HUES64 (cell line): Measurements from ENCODE around the gene ACAA2. TPM values are rescaled to one million over a fixed set of nuclear protein-coding genes. Genes with fewer than 3 reads are reported as not detected.

ENCODE experiments used
- H3K27ac ChIP-seq: 2 replicates; pipeline ENCODE4 v1.7.0; 2013; ENCODE audit warnings: low read depth, low read length, inconsistent platforms
- H3K27me3 ChIP-seq: 2 replicates; pipeline ENCODE4 v1.6.1; 2013; ENCODE audit warnings: mild to moderate bottlenecking, low read length; ENCODE audit not compliant: insufficient read depth
- H3K36me3 ChIP-seq: 2 replicates; pipeline ENCODE4 v1.6.1; 2013; ENCODE audit warnings: mild to moderate bottlenecking, low read length; ENCODE audit not compliant: insufficient read depth
- H3K4me1 ChIP-seq: 2 replicates; pipeline ENCODE4 v1.6.1; 2013; ENCODE audit warnings: mild to moderate bottlenecking, low read length, moderate library complexity; ENCODE audit not compliant: insufficient read depth
- H3K4me3 ChIP-seq: 2 replicates; pipeline ENCODE4 v1.5.1; 2013; ENCODE audit warnings: mild to moderate bottlenecking, low read length, moderate library complexity
- H3K9ac ChIP-seq: 2 replicates; pipeline ENCODE4 v1.6.1; 2013; ENCODE audit warnings: mild to moderate bottlenecking, low read depth, low read length
- H3K9me3 ChIP-seq: 2 replicates; pipeline ENCODE4 v1.6.1; 2013; ENCODE audit warnings: low read depth, low read length; ENCODE audit not compliant: insufficient read depth
- WGBS: fragments of 150-250, 120-280 bp; methylation state at CpG from one replicate; pipeline ENCODE4 v1.1.7; 2013; ENCODE audit warnings: missing lambda C conversion rate; 5-methylcytosine and 5-hydroxymethylcytosine counted together
- polyA plus RNA-seq, 2 experiments: library from polyadenylated mRNA; stranded (reverse); fragments of 50-300 nt; gene quantifications; one replicate each; pipeline ENCODE4 v1.2.3, GENCODE V29; 2013

ACAA2 gene
- 100 TPM for polyA plus RNA-seq (2013, experiment 1 of 2)
- 91.9 TPM for polyA plus RNA-seq (2013, experiment 2 of 2)

- Histone ChIP-seq H3K4me3 (peak within 1 kb of the TSS; percentile 92), H3K36me3 (peaks cover 13% of the 10 kb centered on the region), H3K9ac (peak within 1 kb of the TSS; percentile 96), H3K9me3 (peaks cover 19% of the 10 kb centered on the region), H3K4me1 (peaks cover 17% of the 10 kb centered on the region), H3K27ac (peak within 1 kb of the TSS; percentile 92), H3K27me3 (no peaks in the 10 kb centered on the region)
- under 1% methylated on average over 74 of the region's 74 CpGs for WGBS
Measured at GRCh38 chr18:49813319-49814146, at the start of gene ACAA2. Gene ACAA2, minus strand, starts transcription at chr18:49813533. Its CDS starts 49 bp downstream, at chr18:49813484.

GRCh38 chr18:49862656-49863385 is 49.5 kb upstream of the ACAA2 start:
- H3K36me3 ChIP-seq = no peaks in the 10 kb centered on the region
- WGBS = 92% methylated on average over 13 of the region's 13 CpGs

GRCh38 chr18:49861659-49862058 is 48.3 kb upstream of the ACAA2 start:
- Histone ChIP-seq H3K9me3 (no peaks in the 10 kb centered on the region), H3K27me3 (no peaks in the 10 kb centered on the region), H3K27ac (no peak overlapping the region), H3K4me3 (no peak overlapping the region), H3K36me3 (no peaks in the 10 kb centered on the region), H3K4me1 (peaks cover 7% of the 10 kb centered on the region; the same call in 1 of the 2 replicates), H3K9ac (no peak overlapping the region)
- WGBS = 55% methylated on average over 3 of the region's 3 CpGs

More at GRCh38 chr18:49862656-49863385, 49.5 kb upstream of the ACAA2 start:
- no peak overlapping the region for H3K9ac ChIP-seq
- H3K4me1 ChIP-seq = peaks cover 7% of the 10 kb centered on the region; the same call in 1 of the 2 replicates
- H3K27ac ChIP-seq = no peak overlapping the region
- H3K4me3 ChIP-seq = no peak overlapping the region
- H3K27me3 ChIP-seq = no peaks in the 10 kb centered on the region
- H3K9me3 ChIP-seq = no peaks in the 10 kb centered on the region

- no peak overlapping the region for H3K4me3 ChIP-seq
- H3K27ac ChIP-seq = no peak overlapping the region
- H3K36me3 ChIP-seq = no peaks in the 10 kb centered on the region
- no peak overlapping the region for H3K9ac ChIP-seq
- peaks cover 7% of the 10 kb centered on the region; the same call in 1 of the 2 replicates for H3K4me1 ChIP-seq
- no peaks in the 10 kb centered on the region for H3K27me3 ChIP-seq
- 88% methylated on average over 12 of the region's 12 CpGs for WGBS
- no peaks in the 10 kb centered on the region for H3K9me3 ChIP-seq
Measured at GRCh38 chr18:49859725-49860124, 46.4 kb upstream of the ACAA2 start.

DNA sequence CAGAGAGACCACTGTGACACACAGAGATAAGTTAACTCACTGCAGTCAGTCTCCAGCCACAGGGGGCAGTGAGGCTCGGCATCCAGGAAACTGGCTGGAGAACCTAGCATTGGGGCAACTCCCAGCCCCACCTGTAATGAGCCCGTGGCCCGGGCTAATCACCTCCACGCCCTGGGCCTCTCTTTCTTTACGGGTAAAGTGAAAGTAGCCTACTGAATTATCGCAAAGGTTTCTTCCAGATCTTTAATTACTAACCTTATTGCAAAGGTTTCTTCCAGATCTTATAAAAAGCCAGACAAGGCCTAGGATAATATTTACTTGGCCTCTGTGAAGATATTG is 45.7 kb upstream of the ACAA2 start:
- 66% methylated on average over 6 of the region's 6 CpGs for WGBS
- Histone ChIP-seq H3K36me3 (no peaks in the 10 kb centered on the region), H3K9ac (no peak overlapping the region), H3K9me3 (no peaks in the 10 kb centered on the region), H3K27me3 (no peaks in the 10 kb centered on the region), H3K4me1 (peaks cover 7% of the 10 kb centered on the region; the same call in 1 of the 2 replicates), H3K4me3 (no peak overlapping the region), H3K27ac (no peak overlapping the region)

DNA sequence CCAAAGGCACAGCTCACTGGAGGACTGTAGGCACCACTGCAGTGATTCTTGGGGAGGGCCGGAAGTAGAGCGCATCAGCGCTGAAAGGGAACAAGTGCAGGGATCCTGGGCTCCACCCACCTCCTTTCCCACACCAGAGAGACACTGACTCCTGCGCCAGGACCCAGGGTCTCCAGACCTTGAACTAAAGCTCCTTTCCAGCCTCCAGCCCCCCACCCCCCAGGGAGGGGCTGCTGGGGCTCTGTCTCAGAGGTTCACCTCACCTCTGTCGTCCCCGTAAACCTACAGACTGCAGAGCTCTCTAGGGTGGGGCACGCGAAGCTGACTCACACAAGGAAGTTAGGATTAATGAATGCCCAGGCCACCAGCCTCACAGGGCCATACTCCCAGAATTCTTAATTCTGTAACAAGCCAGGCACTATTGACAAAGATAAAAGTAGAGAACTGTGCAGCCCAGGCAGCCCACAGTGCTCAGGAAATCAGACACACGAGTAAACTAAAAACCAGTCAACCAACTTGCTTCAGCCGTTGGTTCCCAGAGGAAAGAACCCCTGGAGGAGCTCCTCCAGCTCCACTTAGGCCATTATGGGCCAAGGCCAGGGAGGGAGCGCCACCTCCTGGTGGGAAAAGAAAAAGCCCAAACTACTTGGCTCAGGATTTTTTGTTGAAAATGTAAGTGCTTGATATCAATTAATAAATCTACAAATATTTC is 45.1 kb upstream of the ACAA2 start:
- Histone ChIP-seq H3K9ac (no peak overlapping the region; the same call in 1 of the 2 replicates), H3K36me3 (no peaks in the 10 kb centered on the region), H3K4me3 (no peak overlapping the region), H3K4me1 (peaks cover 7% of the 10 kb centered on the region; the same call in 1 of the 2 replicates), H3K27me3 (no peaks in the 10 kb centered on the region), H3K9me3 (no peaks in the 10 kb centered on the region), H3K27ac (no peak overlapping the region)
- WGBS = 57% methylated on average over 10 of the region's 11 CpGs

DNA sequence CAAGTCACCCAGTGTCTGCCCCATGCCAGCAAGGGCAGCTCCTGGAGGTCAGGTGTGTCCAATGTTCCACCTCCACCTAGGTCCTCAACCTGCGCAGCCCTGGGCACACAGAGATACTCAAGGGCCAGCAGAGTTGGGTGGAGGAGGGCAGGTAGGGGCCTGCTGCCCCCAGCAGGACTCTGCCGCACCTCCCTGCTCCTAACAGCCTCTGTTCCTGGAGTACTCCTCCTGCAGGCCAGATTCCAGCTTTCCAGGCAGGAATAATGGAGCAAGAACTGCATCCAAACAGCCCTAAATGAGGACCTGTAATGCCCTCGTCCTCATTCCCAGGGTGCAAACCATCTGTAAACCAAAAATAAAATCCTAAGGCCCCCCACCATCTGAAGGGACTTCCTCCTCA is 44.4 kb upstream of the ACAA2 start:
- no peak overlapping the region for H3K9ac ChIP-seq
- 85% methylated on average over 3 of the region's 3 CpGs for WGBS
- no peaks in the 10 kb centered on the region for H3K36me3 ChIP-seq
- H3K27me3 ChIP-seq = no peaks in the 10 kb centered on the region
- H3K4me3 ChIP-seq = no peak overlapping the region
- H3K27ac ChIP-seq = no peak overlapping the region
- peaks cover 7% of the 10 kb centered on the region; the same call in 1 of the 2 replicates for H3K4me1 ChIP-seq
- H3K9me3 ChIP-seq = no peaks in the 10 kb centered on the region

- H3K36me3 ChIP-seq = no peaks in the 10 kb centered on the region
- no peak overlapping the region for H3K9ac ChIP-seq
- H3K27me3 ChIP-seq = no peaks in the 10 kb centered on the region
- WGBS = 95% methylated on average over 6 of the region's 6 CpGs
- no peaks in the 10 kb centered on the region for H3K9me3 ChIP-seq
- H3K27ac ChIP-seq = no peak overlapping the region
- peaks cover 7% of the 10 kb centered on the region; the same call in 1 of the 2 replicates for H3K4me1 ChIP-seq
- H3K4me3 ChIP-seq = no peak overlapping the region
Measured at GRCh38 chr18:49856496-49856895, 43.2 kb upstream of the ACAA2 start.

DNA sequence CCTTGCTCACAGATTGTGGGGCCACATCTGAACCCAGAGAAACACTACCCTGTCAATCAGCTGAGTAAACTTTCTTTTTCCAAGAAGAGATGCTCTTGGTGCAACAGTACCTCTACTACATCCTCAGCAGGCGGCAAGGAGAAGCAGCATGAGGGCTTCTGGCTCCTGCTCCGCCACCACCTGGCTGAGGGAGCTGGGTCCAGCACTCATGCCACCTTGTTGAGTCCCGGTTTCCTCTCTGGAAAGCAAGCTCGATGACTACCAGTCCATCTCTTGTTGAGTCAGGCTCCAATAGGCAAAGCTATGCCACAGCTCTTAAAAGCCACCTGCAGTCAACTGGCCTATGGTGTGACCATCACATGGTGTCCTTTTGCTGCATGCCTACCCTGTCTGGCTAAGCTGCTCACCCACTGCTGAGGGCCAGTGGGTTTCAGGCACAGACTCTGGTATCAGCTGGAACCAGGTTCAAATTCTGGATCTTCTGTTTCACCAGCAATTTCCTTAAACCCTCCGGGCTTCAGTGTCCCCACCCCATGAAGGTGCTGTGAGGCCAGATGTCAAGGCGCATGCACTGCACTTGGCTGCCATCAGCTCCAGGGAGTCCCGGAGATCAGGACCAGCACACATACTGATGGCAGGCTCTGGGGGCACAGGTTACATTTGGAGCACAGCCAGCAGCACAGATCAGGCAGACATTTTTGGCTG is 42.5 kb upstream of the ACAA2 start:
- Histone ChIP-seq H3K4me3 (no peak overlapping the region), H3K27me3 (no peaks in the 10 kb centered on the region), H3K9me3 (no peaks in the 10 kb centered on the region), H3K4me1 (peaks cover 7% of the 10 kb centered on the region; the same call in 1 of the 2 replicates), H3K9ac (no peak overlapping the region), H3K36me3 (no peaks in the 10 kb centered on the region), H3K27ac (no peak overlapping the region)
- WGBS = 96% methylated on average over 7 of the region's 7 CpGs

DNA sequence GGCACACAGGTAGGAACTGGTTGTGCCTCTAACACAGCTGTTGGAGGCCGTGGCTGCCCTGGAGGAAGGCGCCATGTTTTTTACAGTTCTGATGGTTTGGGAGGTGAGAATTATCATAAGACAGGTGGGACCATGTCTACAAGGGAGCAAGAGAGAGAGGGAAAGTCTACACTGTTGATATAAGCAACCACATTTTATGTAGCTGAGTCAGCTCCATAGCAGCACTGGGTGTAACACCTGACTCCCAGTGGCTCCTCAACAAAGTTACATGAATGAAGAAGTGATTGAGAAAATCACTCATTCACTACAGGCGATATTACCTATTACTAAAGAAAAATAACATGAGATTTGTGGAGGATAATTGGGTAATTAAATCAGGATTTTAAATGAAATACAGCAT is 41.3 kb upstream of the ACAA2 start:
- no peaks in the 10 kb centered on the region for H3K27me3 ChIP-seq
- peaks cover 9% of the 10 kb centered on the region for H3K4me1 ChIP-seq
- H3K4me3 ChIP-seq = no peak overlapping the region
- WGBS = 89% methylated on average over 2 of the region's 3 CpGs
- H3K36me3 ChIP-seq = no peaks in the 10 kb centered on the region
- H3K9ac ChIP-seq = no peak overlapping the region
- H3K9me3 ChIP-seq = no peaks in the 10 kb centered on the region
- no peak overlapping the region for H3K27ac ChIP-seq
